ENCODE measurements around the gene GLRA2.

DNA sequence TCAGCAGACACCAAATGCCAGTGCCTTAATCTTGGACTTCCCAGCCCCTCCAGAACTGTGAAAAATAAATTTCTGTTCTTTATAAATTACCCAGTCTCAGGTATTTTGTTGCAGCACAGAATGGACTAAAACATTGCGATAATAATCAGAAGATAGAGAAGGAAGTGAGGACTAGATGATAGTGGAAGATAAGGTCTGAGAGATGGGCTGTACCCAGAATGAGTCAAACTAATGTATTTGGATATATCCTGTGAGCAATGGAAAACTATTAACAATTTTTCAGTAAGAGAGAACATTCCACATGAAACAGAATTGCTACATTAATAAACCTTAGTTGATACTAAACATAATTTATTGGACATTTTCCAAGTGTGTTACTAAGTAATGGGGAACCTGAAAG lies 250.2 kb downstream of the GLRA2 start:
- TF ChIP-seq, protein P1, sequence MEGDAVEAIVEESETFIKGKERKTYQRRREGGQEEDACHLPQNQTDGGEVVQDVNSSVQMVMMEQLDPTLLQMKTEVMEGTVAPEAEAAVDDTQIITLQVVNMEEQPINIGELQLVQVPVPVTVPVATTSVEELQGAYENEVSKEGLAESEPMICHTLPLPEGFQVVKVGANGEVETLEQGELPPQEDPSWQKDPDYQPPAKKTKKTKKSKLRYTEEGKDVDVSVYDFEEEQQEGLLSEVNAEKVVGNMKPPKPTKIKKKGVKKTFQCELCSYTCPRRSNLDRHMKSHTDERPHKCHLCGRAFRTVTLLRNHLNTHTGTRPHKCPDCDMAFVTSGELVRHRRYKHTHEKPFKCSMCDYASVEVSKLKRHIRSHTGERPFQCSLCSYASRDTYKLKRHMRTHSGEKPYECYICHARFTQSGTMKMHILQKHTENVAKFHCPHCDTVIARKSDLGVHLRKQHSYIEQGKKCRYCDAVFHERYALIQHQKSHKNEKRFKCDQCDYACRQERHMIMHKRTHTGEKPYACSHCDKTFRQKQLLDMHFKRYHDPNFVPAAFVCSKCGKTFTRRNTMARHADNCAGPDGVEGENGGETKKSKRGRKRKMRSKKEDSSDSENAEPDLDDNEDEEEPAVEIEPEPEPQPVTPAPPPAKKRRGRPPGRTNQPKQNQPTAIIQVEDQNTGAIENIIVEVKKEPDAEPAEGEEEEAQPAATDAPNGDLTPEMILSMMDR (IDR thresholded peaks at IDR 0.05): no peak
- no peak for TF ChIP-seq POLR2A (IDR thresholded peaks at IDR 0.05)

Measured in vagina (tissue), 2 donors.